NCI-H1436 treated with DMSO at 0.1 percent for 48 hours (cell line): Measurements from ENCODE around the gene PANK4.
"Not testable (repeated sequence)": the region's sequence is repeated elsewhere in the genome, so short reads cannot be mapped to it uniquely, and the experiment has no call there.

Experiments used
- DNase-seq: peaks from one replicate; lab custom pipeline; 2025; lab: John Stamatoyannopoulos, UW

The PANK4 gene

DNA sequence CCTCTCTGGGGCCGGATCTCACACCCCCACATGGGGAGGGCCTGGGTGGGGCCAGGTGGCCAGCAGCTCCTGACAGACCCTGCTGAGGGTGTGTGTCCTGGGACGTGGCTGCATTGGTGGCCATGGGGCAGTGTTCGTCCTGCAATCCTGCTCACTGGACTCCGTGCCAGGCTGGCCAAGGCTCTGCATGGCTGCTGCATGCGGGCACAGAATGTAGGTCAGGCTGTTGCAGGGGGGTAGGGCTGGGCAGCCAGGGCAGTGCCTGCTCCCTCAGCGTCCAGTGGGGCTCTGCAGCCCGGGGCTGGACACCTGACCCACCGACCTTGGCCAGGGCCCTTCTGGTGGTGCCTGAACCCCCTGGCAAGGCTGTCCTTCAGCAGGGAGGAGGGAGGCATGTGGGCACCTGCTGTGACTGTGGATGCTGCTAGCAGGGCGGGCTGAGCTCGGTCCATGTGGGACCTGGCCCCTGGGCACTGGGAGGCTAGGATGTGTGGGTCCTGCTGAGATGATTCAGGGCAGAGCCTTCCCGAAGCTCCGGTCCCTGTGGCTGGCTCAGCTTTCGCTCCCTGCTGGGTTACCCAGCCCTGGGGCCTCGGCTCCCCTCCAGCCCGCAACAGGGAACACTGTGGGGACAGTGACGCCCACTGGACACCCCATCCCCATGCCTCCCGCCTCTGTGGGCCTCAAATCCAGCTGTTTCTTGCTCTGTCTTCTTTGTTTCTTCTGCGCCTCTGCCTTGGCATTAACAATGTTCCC lies 65.2 kb downstream of the PANK4 start:
- DNase-seq = no peak

DNA sequence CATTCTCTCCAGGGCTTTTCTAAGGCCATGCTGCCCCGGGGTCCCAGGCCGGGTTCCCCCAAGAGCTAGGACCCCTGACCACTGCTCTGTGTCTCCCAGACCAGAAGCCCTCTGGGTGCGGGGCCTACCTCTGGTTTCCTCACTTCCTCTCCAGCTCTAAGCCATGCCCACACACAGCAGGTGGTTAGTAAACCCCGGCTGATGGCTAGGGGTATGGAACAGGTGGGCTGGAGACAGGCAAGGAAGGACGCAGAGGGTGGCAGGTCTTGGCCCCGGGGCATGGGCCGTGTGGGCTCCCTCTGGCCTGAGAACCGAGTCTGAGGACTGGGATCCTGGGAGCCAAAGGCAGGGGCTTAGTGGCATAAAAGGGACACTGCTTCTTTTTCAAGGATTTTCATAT lies 66.2 kb downstream of the PANK4 start:
- DNase-seq = no peak

DNA sequence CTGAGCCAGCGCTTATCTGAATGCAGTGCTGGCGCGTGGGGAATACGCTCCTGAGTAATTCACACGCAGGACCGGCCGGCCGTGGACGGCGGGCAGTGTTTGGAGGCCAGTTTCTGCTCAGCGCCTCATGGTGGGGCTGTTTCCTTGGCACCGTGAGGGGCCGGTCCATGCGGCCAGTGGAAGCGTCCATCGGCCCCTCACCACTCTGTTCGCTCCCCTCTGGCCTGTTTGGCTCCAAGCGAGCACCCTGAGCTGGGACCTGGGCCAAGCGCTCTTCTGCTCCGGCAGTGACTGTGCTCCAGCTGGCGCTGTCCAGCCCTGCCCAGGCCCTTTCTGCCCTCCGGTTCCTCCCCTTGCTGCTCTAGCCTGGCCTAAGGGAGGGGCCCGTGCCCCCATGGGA lies 66.6 kb downstream of the PANK4 start:
- no peak for DNase-seq

GRCh38 chr1:2459102-2459753 lies 67.2 kb downstream of the PANK4 start:
- not testable (repeated sequence) for DNase-seq

GRCh38 chr1:2458687-2459086 lies 67.7 kb downstream of the PANK4 start:
- DNase-seq = no peak
